GM18909 (cell line): ENCODE data around the gene RALGPS1.

Experiments used
- ATAC-seq: cut with Tn5 transposase; IDR thresholded peaks from one replicate; pipeline ENCODE4 v1.9.1; 2021; ENCODE audit warnings: mild to moderate bottlenecking; ENCODE audit not compliant: unreplicated experiment, poor library complexity

The RALGPS1 gene

GRCh38 chr9:126904586-126904985, 10.0 kb upstream of the RALGPS1 start:
- ATAC-seq = no peak

GRCh38 chr9:126906091-126906490, 8.5 kb upstream of the RALGPS1 start:
- no peak for ATAC-seq

GRCh38 chr9:126907058-126907457, 7.5 kb upstream of the RALGPS1 start:
- ATAC-seq = no peak

- ATAC-seq = no peak
These were observed 767 bp downstream of the RALGPS1 start for GRCh38 chr9:126915281-126915816.

- ATAC-seq = no peak
These were observed 1.4 kb downstream of the RALGPS1 start for GRCh38 chr9:126915846-126916543.

- no peak for ATAC-seq
These were observed 2.3 kb downstream of the RALGPS1 start for GRCh38 chr9:126916909-126917308.

- no peak for ATAC-seq
These were observed 4.6 kb downstream of the RALGPS1 start for GRCh38 chr9:126919193-126919592.

GRCh38 chr9:126925876-126926275, 11.3 kb downstream of the RALGPS1 start:
- no peak for ATAC-seq

GRCh38 chr9:126926364-126926763, 11.8 kb downstream of the RALGPS1 start:
- ATAC-seq = no peak

GRCh38 chr9:126927419-126927818, 12.8 kb downstream of the RALGPS1 start:
- no peak for ATAC-seq

GRCh38 chr9:126932871-126933321, 18.3 kb downstream of the RALGPS1 start:
- no peak for ATAC-seq

- no peak for ATAC-seq
These were observed 18.9 kb downstream of the RALGPS1 start for GRCh38 chr9:126933334-126933980.

GRCh38 chr9:126934441-126934840, 19.9 kb downstream of the RALGPS1 start:
- no peak for ATAC-seq

GRCh38 chr9:126935630-126936029, 21.0 kb downstream of the RALGPS1 start:
- no peak for ATAC-seq

GRCh38 chr9:126937444-126937843, 22.9 kb downstream of the RALGPS1 start:
- no peak for ATAC-seq

- ATAC-seq = no peak
These were observed 23.7 kb downstream of the RALGPS1 start for GRCh38 chr9:126938327-126938726.

- no peak for ATAC-seq
These were observed 25.2 kb downstream of the RALGPS1 start for GRCh38 chr9:126939821-126940221.

GRCh38 chr9:126942399-126942798, 27.8 kb downstream of the RALGPS1 start:
- no peak for ATAC-seq

- ATAC-seq = no peak
These were observed 31.1 kb downstream of the RALGPS1 start for GRCh38 chr9:126945682-126946081.

- ATAC-seq = no peak
These were observed 32.9 kb downstream of the RALGPS1 start for GRCh38 chr9:126947529-126947928.

- ATAC-seq = no peak
These were observed 37.8 kb downstream of the RALGPS1 start for GRCh38 chr9:126952205-126952977.
